HG03196 (cell line): ENCODE measurements around the gene AVPR2.

Experiments used
- ATAC-seq: cut with Tn5 transposase; IDR thresholded peaks from one replicate; pipeline ENCODE4 v1.9.1; 2021; ENCODE audit not compliant: unreplicated experiment

The AVPR2 gene

GRCh38 chrX:153910446-153910845 lies 6.0 kb downstream of the AVPR2 start:
- no peak for ATAC-seq

GRCh38 chrX:153911798-153912197 lies 7.3 kb downstream of the AVPR2 start:
- ATAC-seq, result no peak

GRCh38 chrX:153913211-153913610 lies 8.7 kb downstream of the AVPR2 start:
- no peak for ATAC-seq

- ATAC-seq, result no peak
Observed at GRCh38 chrX:153913701-153914100, 9.2 kb downstream of the AVPR2 start.

- no peak for ATAC-seq
Observed at GRCh38 chrX:153917869-153918268, 13.4 kb downstream of the AVPR2 start.

GRCh38 chrX:153919281-153919680 lies 14.8 kb downstream of the AVPR2 start:
- no peak for ATAC-seq

- no peak for ATAC-seq
Observed at GRCh38 chrX:153920546-153920945, 16.1 kb downstream of the AVPR2 start.

GRCh38 chrX:153921070-153921469 lies 16.6 kb downstream of the AVPR2 start:
- ATAC-seq, result no peak

GRCh38 chrX:153921511-153922446 lies 17.3 kb downstream of the AVPR2 start:
- no peak for ATAC-seq

GRCh38 chrX:153922932-153923857 lies 18.7 kb downstream of the AVPR2 start:
- ATAC-seq, result no peak

GRCh38 chrX:153924149-153924861 lies 19.8 kb downstream of the AVPR2 start:
- no peak for ATAC-seq

GRCh38 chrX:153925387-153925738 lies 20.9 kb downstream of the AVPR2 start:
- ATAC-seq, result no peak

GRCh38 chrX:153925739-153926551 lies 21.5 kb downstream of the AVPR2 start, which contains the start of gene ARHGAP4:
TSS of gene ARHGAP4 (minus strand) at chrX:153926264. CDS start at chrX:153926202, 62 bp downstream.
- no peak for ATAC-seq

- no peak for ATAC-seq
Observed at GRCh38 chrX:153926552-153926857, 22.0 kb downstream of the AVPR2 start.

- peak; percentile 41 for ATAC-seq
Observed at GRCh38 chrX:153926858-153927671, 22.6 kb downstream of the AVPR2 start.

- ATAC-seq, result no peak
Observed at GRCh38 chrX:153927672-153927921, 23.1 kb downstream of the AVPR2 start.

- peak; percentile 61 for ATAC-seq
Observed at GRCh38 chrX:153927922-153928760, 23.7 kb downstream of the AVPR2 start.

- ATAC-seq, result no peak
Observed at GRCh38 chrX:153928846-153929245, 24.4 kb downstream of the AVPR2 start.

- ATAC-seq, result no peak
Observed at GRCh38 chrX:153929576-153929975, 25.1 kb downstream of the AVPR2 start.
